Measurements from ENCODE around the gene NUBPL.
"Not testable (repeated sequence)": the region's sequence is repeated elsewhere in the genome, so short reads cannot be mapped to it uniquely, and the experiment has no call there.

Gene NUBPL

GRCh38 chr14:31825459-31825858 lies 264.3 kb downstream of the NUBPL start:
- DNase-seq: no peak

- no peak for DNase-seq
These were observed 266.1 kb downstream of the NUBPL start for GRCh38 chr14:31827325-31827724.

- DNase-seq: peak; percentile 87
These were observed 268.0 kb downstream of the NUBPL start for GRCh38 chr14:31828946-31829868.

GRCh38 chr14:31834616-31835015 lies 273.4 kb downstream of the NUBPL start:
- peak; percentile 50 for DNase-seq

- no peak for DNase-seq
These were observed 273.8 kb downstream of the NUBPL start for GRCh38 chr14:31835049-31835448.

- DNase-seq: no peak
These were observed 275.8 kb downstream of the NUBPL start for GRCh38 chr14:31837031-31837430.

GRCh38 chr14:31842899-31843298 lies 281.7 kb downstream of the NUBPL start:
- DNase-seq: peak; percentile 26

GRCh38 chr14:31843361-31844091 lies 282.3 kb downstream of the NUBPL start:
- DNase-seq: no peak

- DNase-seq: no peak
These were observed 293.4 kb downstream of the NUBPL start for GRCh38 chr14:31854508-31855075.

GRCh38 chr14:31855262-31855661 lies 294.1 kb downstream of the NUBPL start:
- DNase-seq: no peak

- DNase-seq: not testable (repeated sequence)
These were observed 294.8 kb downstream of the NUBPL start for GRCh38 chr14:31856003-31856402.

GRCh38 chr14:31858868-31859267 lies 297.7 kb downstream of the NUBPL start:
- no peak for DNase-seq

GRCh38 chr14:31864937-31865855 lies 304.0 kb downstream of the NUBPL start:
- DNase-seq: no peak

- no peak for DNase-seq
These were observed 306.4 kb downstream of the NUBPL start for GRCh38 chr14:31867570-31867969.

GRCh38 chr14:31868096-31868495 lies 306.9 kb downstream of the NUBPL start:
- not testable (repeated sequence) for DNase-seq

- no peak for DNase-seq
These were observed 315.5 kb downstream of the NUBPL start for GRCh38 chr14:31876741-31877140.

- no peak for DNase-seq
These were observed 316.1 kb downstream of the NUBPL start for GRCh38 chr14:31877255-31877798.

- DNase-seq: no peak
These were observed 318.6 kb downstream of the NUBPL start for GRCh38 chr14:31879661-31880348.

- peak; percentile 95 for DNase-seq
These were observed 319.7 kb downstream of the NUBPL start for GRCh38 chr14:31880935-31881334.

GRCh38 chr14:31881531-31882310 lies 320.5 kb downstream of the NUBPL start:
- peak; percentile 52 for DNase-seq
